OCI-LY3 (cell line): ENCODE measurements around the gene DNAJC18.

Experiments
- EZH2phosphoT487 ChIP-seq: fragments of 200-600 bp; shearing (Covaris generic); IDR thresholded peaks from 2 replicates; pipeline ENCODE4 v1.6.1; 2018; ENCODE audit warnings: antibody characterized with exemption, mixed run types, low read depth
- TF ChIP-seq, protein P1 (sequence below): fragments of 200-600, 300-600 bp; sonication (generic); IDR thresholded peaks from 2 replicates; pipeline ENCODE4 v1.5.1; 2014; ENCODE audit warnings: antibody characterized with exemption, low read length, low read depth

DNA sequence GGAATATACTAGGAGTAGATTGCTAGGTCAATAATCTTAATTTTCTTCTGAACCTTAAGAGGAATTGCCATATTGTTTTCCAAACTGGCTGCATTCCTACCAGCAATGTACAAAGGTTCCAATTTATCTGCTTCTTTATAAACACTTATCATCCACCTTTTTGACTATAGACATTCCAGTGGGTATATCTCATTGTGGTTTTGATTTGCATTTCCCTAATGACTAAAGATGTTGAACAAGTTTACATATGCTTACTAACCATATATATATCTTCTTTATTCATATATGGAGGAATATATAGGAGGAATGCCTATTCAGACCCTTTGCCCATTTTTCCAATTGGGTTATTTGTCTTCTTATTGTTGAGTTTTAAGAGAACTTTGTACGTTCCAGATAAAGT is 7.6 kb downstream of the DNAJC18 start:
- TF ChIP-seq, protein P1, sequence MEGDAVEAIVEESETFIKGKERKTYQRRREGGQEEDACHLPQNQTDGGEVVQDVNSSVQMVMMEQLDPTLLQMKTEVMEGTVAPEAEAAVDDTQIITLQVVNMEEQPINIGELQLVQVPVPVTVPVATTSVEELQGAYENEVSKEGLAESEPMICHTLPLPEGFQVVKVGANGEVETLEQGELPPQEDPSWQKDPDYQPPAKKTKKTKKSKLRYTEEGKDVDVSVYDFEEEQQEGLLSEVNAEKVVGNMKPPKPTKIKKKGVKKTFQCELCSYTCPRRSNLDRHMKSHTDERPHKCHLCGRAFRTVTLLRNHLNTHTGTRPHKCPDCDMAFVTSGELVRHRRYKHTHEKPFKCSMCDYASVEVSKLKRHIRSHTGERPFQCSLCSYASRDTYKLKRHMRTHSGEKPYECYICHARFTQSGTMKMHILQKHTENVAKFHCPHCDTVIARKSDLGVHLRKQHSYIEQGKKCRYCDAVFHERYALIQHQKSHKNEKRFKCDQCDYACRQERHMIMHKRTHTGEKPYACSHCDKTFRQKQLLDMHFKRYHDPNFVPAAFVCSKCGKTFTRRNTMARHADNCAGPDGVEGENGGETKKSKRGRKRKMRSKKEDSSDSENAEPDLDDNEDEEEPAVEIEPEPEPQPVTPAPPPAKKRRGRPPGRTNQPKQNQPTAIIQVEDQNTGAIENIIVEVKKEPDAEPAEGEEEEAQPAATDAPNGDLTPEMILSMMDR, result no peak
- TF ChIP-seq EZH2phosphoT487, result no peak
